OCI-LY1 (cell line): ENCODE measurements around the gene SNRPE.
"Not testable (repeated sequence)": the region's sequence is repeated elsewhere in the genome, so short reads cannot be mapped to it uniquely, and the experiment has no call there.

Experiments
- H2AFZ ChIP-seq: fragments of 200-600 bp; sonication (generic), shearing (Covaris generic); 2 replicates; pipeline ENCODE4 v1.6.0; 2014; ENCODE audit warnings: antibody characterized with exemption, mild to moderate bottlenecking, low read length
- H3F3A ChIP-seq: fragments of 200-600 bp; sonication (generic), shearing (Covaris generic); 2 replicates; pipeline ENCODE4 v1.6.0; 2014; ENCODE audit warnings: mild to moderate bottlenecking, antibody characterized with exemption, low read length, moderate library complexity; ENCODE audit not compliant: insufficient read depth
- H3K27ac ChIP-seq: fragments of 200-600 bp; sonication (generic); 2 replicates; pipeline ENCODE4 v1.5.1; 2014; ENCODE audit warnings: low read length, mixed run types, mild to moderate bottlenecking, low read depth; ENCODE audit not compliant: poor library complexity, severe bottlenecking
- H3K27me3 ChIP-seq: fragments of 200-600 bp; sonication (generic); 2 replicates; pipeline ENCODE4 v1.6.0; 2014; ENCODE audit warnings: antibody characterized with exemption, mild to moderate bottlenecking, low read length, moderate library complexity; ENCODE audit not compliant: insufficient read depth
- H3K36me3 ChIP-seq: fragments of 200-600 bp; sonication (generic); 2 replicates; pipeline ENCODE4 v1.6.1; 2014; ENCODE audit warnings: mild to moderate bottlenecking, antibody characterized with exemption, low read length, moderate library complexity, mixed read lengths; ENCODE audit not compliant: insufficient read depth
- H3K4me1 ChIP-seq: fragments of 200-600 bp; sonication (generic); 2 replicates; pipeline ENCODE4 v1.5.1; 2014; ENCODE audit warnings: mild to moderate bottlenecking, low read length, moderate library complexity; ENCODE audit not compliant: insufficient read depth, severe bottlenecking
- H3K4me2 ChIP-seq: fragments of 200-600 bp; sonication (generic), shearing (Covaris generic); 2 replicates; pipeline ENCODE4 v1.6.1; 2014; ENCODE audit warnings: low read length
- H3K4me3 ChIP-seq: fragments of 200-600 bp; sonication (generic); 2 replicates; pipeline ENCODE4 v1.5.1; 2014; ENCODE audit warnings: low read length, low read depth, mild to moderate bottlenecking, mixed read lengths; ENCODE audit not compliant: poor library complexity, severe bottlenecking
- H3K79me2 ChIP-seq: fragments of 200-600 bp; shearing (Covaris generic); 2 replicates; pipeline ENCODE4 v1.6.1; 2016; ENCODE audit warnings: mixed run types, low read length, mixed read lengths; ENCODE audit not compliant: insufficient read depth
- H3K9ac ChIP-seq: fragments of 200-600 bp; sonication (generic), shearing (Covaris generic); 2 replicates; pipeline ENCODE4 v1.6.1; 2014; ENCODE audit warnings: mild to moderate bottlenecking, low read length, mixed read lengths
- H3K9me2 ChIP-seq: fragments of 200-600 bp; sonication (generic), shearing (Covaris generic); 2 replicates; pipeline ENCODE4 v1.6.1; 2014; ENCODE audit warnings: low read depth, mild to moderate bottlenecking, low read length, mixed read lengths
- H3K9me3 ChIP-seq: fragments of 200-600 bp; shearing (Covaris generic); 2 replicates; pipeline ENCODE4 v1.6.1; 2014; ENCODE audit warnings: low read length, mixed read lengths
- H4K20me1 ChIP-seq: fragments of 200-600 bp; sonication (generic), shearing (Covaris generic); 2 replicates; pipeline ENCODE4 v1.6.0; 2016; ENCODE audit warnings: mild to moderate bottlenecking, low read length; ENCODE audit not compliant: insufficient read depth
- CTCF ChIP-seq: fragments of 200-600 bp; sonication (generic), shearing (Covaris generic); IDR thresholded peaks from 2 replicates; pipeline ENCODE4 v1.5.1; 2017; ENCODE audit warnings: mild to moderate bottlenecking, antibody characterized with exemption, low read length, moderate library complexity, mixed read lengths
- EZH2 ChIP-seq: fragments of 200-600 bp; sonication (generic), shearing (Covaris generic); IDR thresholded peaks from 2 replicates; pipeline ENCODE4 v1.8.0; 2017; ENCODE audit warnings: borderline replicate concordance, mixed run types, mild to moderate bottlenecking, antibody characterized with exemption, low read length, moderate library complexity, mixed read lengths

SNRPE gene

GRCh38 chr1:203843435-203843834 is 18.0 kb upstream of the SNRPE start:
- Histone ChIP-seq H3K79me2 (no peaks in the 10 kb centered on the region), H3K4me1 (no peaks in the 10 kb centered on the region), H3K27ac (no peak overlapping the region)

DNA sequence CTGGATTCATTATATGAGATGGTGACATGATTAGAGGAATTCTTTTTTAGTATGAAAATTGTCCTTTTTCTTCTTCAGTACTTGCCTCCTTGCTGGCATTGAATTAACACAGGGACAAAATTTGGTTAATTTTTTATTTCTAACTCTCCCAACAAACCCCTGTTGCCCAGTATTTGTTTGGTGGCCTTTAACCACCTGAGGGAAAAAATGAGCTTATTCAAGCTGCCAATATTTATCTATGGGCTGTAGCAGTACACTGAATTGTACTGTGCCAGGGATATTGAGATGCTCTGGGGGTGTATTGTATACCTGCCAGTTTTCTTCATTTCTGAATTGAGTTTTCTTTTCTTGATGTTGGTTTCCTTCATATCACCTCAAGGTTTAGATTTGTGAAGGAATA is 8.3 kb upstream of the SNRPE start:
- H3K27ac ChIP-seq, H3K9me2 ChIP-seq, H3K4me2 ChIP-seq, H3K27me3 ChIP-seq, H4K20me1 ChIP-seq, H3K4me3 ChIP-seq, H3K9ac ChIP-seq, H2AFZ ChIP-seq, H3K79me2 ChIP-seq, H3F3A ChIP-seq, H3K9me3 ChIP-seq, H3K4me1 ChIP-seq: not testable (repeated sequence)
- H3K36me3 ChIP-seq = peaks cover 71% of the 10 kb centered on the region

More at GRCh38 chr1:203843435-203843834, 18.0 kb upstream of the SNRPE start:
- Histone ChIP-seq H3F3A (no peaks in the 10 kb centered on the region), H3K4me2 (no peak overlapping the region), H3K9me3 (no peaks in the 10 kb centered on the region), H2AFZ (no peak overlapping the region), H4K20me1 (no peaks in the 10 kb centered on the region), H3K4me3 (no peak overlapping the region), H3K27me3 (no peaks in the 10 kb centered on the region), H3K9me2 (no peaks in the 10 kb centered on the region), H3K9ac (no peak overlapping the region), H3K36me3 (peaks cover 78% of the 10 kb centered on the region)
- TF ChIP-seq CTCF = no peak

GRCh38 chr1:203858055-203858454 is 3.3 kb upstream of the SNRPE start:
- TF ChIP-seq CTCF (no peak), EZH2 (no peak)
- Histone ChIP-seq H4K20me1 (no peaks in the 10 kb centered on the region), H3K4me1 (peaks cover 21% of the 10 kb centered on the region), H3K27me3 (no peaks in the 10 kb centered on the region), H3K9ac (no peak overlapping the region), H3K27ac (no peak overlapping the region), H3K9me2 (no peaks in the 10 kb centered on the region), H2AFZ (no peak overlapping the region), H3K4me2 (no peak overlapping the region), H3K36me3 (peaks cover 28% of the 10 kb centered on the region), H3K9me3 (no peaks in the 10 kb centered on the region), H3K4me3 (no peak overlapping the region), H3F3A (0 out of 2 replicates have a peak, but pooled peaks cover 5% of the 10 kb centered on the region), H3K79me2 (peaks cover 16% of the 10 kb centered on the region)

- peaks cover 25% of the 10 kb centered on the region for H3K4me1 ChIP-seq
- H2AFZ ChIP-seq = no peak overlapping the region
- no peaks in the 10 kb centered on the region for H3K9me3 ChIP-seq
- H4K20me1 ChIP-seq = no peaks in the 10 kb centered on the region
- no peaks in the 10 kb centered on the region for H3K27me3 ChIP-seq
- no peak overlapping the region for H3K4me3 ChIP-seq
- no peaks in the 10 kb centered on the region for H3K9me2 ChIP-seq
- H3K9ac ChIP-seq = no peak overlapping the region
- H3K36me3 ChIP-seq = peaks cover 30% of the 10 kb centered on the region
- TF ChIP-seq EZH2 (no peak), CTCF (no peak)
- no peak overlapping the region for H3K4me2 ChIP-seq
- peaks cover 21% of the 10 kb centered on the region for H3K79me2 ChIP-seq
- no peak overlapping the region for H3K27ac ChIP-seq
- H3F3A ChIP-seq = 0 out of 2 replicates have a peak, but pooled peaks cover 5% of the 10 kb centered on the region
These were observed 2.4 kb upstream of the SNRPE start for GRCh38 chr1:203858975-203859374.
